Fibroblast of lung (primary cell): ENCODE measurements around the gene CHN2.
A peak's percentile ranks its signal among the peaks of the same experiment; 100 is the strongest.

Experiments used
- EZH2 ChIP-seq: IDR thresholded peaks from 2 replicates; pipeline ENCODE4 v1.5.1; 2012; ENCODE audit warnings: low read length, control low read depth, mild to moderate bottlenecking; ENCODE audit errors: missing control alignments
- TF ChIP-seq, protein P1 (sequence below), 2 donors: IDR thresholded peaks in 1 of 2; conservative IDR thresholded peaks in 1 of 2; 1 replicate in 1 of 2; 2 replicates in 1 of 2; pipeline ENCODE4 v1.5.1; 2011 to 2012; ENCODE audit warnings: low read length in 2 of 2, control low read depth in 1 of 2, inconsistent platforms in 1 of 2, low read depth in 1 of 2, mild to moderate bottlenecking in 1 of 2

DNA sequence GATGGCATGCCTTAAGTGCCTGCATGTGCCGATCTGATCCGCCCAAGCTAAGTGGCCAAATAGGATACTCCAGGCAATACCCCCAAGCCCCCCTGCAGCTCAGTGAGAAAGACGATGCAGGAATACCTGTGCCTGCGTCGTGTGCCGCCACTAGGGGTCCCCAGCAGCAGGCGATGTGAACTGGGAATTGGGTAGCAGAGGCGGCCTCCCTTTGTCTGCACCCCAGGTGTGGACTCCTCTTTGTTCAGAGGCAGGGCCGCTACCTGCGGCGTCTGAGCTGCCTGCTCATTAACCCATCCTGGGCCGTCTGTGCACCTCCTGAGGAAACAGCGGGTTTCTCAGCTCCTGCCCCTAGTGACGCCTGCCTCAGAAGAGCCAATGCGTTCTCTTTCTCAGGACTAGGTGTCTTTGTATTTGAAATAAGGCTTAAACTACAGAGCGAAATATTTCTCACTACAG, 4.8 kb upstream of the CHN2 start:
- TF ChIP-seq, protein P1, sequence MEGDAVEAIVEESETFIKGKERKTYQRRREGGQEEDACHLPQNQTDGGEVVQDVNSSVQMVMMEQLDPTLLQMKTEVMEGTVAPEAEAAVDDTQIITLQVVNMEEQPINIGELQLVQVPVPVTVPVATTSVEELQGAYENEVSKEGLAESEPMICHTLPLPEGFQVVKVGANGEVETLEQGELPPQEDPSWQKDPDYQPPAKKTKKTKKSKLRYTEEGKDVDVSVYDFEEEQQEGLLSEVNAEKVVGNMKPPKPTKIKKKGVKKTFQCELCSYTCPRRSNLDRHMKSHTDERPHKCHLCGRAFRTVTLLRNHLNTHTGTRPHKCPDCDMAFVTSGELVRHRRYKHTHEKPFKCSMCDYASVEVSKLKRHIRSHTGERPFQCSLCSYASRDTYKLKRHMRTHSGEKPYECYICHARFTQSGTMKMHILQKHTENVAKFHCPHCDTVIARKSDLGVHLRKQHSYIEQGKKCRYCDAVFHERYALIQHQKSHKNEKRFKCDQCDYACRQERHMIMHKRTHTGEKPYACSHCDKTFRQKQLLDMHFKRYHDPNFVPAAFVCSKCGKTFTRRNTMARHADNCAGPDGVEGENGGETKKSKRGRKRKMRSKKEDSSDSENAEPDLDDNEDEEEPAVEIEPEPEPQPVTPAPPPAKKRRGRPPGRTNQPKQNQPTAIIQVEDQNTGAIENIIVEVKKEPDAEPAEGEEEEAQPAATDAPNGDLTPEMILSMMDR (conservative IDR thresholded peaks at IDR 0.05 in 1 of 2, IDR thresholded peaks at IDR 0.05 in 1 of 2; ENCODE audit: low read depth in 1 of 2, low read length in 2 of 2), result peak; percentile 63 to 92
- TF ChIP-seq EZH2, result no peak
